Measurements from ENCODE around the gene TFF2.

TFF2 gene, protein sequence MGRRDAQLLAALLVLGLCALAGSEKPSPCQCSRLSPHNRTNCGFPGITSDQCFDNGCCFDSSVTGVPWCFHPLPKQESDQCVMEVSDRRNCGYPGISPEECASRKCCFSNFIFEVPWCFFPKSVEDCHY

DNA sequence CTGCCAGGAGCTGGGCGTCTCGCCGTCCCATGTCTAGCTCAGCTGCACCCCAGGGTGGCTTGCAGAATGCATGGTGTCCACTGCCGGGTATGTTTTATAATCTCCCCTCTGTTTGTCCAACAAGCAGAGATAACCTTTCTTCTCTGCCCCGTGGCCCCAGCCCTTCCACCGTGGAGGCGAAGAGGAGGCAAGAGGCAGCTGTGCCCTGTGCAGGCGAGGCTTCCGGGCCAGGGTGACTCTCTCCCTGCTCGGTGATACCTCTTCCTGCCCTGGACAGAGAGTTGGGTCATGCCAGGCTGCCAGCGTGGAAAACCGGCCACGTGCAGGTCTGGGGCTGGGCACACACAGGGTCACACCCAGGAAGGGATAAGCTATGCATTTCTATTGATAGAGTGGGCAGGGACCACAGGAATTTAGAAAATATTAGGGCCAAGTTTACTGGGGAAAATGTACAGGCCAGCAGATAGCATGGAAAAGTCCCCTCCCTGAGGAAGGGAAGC is at the start of gene TFF2:
TFF2 (minus strand) TSS at position 68 of the 500 bp plus-strand sequence; CDS start at position 31, 37 bp downstream.
- no peak for DNase-seq (ENCODE audit: low read depth)

DNA sequence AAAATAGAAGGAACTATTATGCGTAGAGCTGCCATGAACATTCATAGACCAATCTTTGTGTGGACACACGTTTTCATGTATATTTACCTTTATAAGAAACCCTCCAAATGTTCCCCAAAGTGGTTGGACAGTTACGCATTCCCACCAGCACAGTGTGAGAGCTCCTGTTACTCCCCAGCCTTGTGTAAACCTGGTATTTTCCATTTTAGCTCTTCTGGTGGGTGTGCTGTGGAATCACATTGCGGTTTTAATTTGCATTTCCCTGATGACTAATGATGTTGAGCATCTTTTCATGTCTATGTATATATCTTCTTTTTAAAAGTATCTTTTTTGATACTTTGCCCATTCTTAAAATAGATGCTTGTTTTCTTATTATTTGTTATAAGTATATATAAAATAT is 49.7 kb upstream of the TFF2 start:
- no peak for DNase-seq (ENCODE audit: low read depth)

GRCh38 chr21:42398436-42399028 is 47.7 kb upstream of the TFF2 start:
- DNase-seq (ENCODE audit: low read depth), result no peak

- no peak for DNase-seq (ENCODE audit: low read depth)
Observed at GRCh38 chr21:42397746-42398394, 47.1 kb upstream of the TFF2 start.

DNA sequence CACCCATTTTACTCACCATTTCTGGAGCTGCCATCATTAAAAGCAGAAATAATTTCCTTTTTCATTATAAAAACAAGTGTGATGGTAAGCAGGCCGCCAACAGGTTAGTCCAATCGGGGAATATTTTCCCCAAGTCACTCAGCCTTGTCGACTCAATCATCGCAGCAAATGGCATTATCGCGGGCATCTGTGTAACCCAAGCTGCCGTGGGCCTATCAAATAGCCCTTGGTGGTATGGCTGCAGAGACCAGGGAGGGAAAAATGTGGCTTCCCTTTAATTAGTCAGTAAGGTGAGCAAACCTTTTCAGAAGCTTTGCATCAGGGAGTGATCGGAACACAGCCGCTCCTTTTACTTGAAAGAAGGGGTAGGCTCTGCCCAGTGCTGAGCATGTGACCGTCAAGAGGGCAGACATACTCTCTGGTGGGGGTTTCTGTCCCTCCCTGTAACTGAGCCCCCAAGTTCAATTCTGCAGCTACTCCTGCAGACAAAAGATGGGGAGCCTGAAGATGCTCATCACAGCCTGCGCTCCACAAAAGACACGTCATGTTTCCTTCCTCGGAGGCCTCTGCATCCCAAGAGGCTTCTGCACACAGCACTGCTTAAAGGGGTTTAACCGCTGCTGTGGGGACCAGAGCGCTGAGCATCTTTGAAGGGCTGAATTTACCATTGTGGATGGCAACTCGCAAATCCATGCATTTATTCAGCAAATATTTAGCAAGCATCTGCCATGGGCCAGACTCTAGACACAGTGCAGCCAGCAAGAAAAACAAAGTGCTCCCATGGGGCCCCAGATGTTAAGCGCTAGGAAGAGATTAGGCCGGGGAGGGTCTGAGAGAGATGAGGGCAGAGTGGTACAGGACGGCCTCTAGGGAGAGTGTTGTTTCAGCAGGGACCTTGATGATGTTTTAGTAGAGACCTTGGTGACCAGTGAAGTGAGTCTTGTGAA is 46.3 kb upstream of the TFF2 start:
- no peak for DNase-seq (ENCODE audit: low read depth)

GRCh38 chr21:42395905-42396651 is 45.3 kb upstream of the TFF2 start, which contains the start of gene TMPRSS3:
Gene TMPRSS3, minus strand, starts transcription at chr21:42396052. Its CDS starts 635 bp downstream, at chr21:42395417.
- DNase-seq (ENCODE audit: low read depth), result no peak

- DNase-seq (ENCODE audit: low read depth), result no peak
Observed at GRCh38 chr21:42395302-42395701, 44.5 kb upstream of the TFF2 start.

DNA sequence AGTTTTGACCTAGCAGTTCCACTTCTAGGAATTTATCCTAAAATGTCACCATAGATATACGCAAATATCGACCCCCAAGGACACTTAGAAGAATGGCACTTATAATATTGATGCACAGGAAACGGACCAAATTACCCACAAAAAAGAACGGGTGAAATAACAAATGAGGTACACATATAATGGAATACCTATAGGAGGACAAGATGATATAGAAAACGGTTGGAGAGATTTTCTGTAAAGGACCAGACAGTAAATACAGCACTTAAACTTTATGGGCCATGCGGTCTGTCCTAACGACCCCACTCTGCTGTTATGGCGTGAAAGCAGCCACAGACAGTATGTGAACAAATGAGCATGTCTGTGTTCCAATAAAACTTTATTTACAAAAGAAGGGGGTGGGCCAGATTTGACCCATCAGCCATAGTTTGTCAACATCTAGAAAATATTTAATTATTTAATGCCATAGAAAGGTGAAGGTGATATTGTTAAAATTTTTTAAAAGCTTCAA is 42.7 kb upstream of the TFF2 start:
- DNase-seq (ENCODE audit: low read depth), result no peak

- DNase-seq (ENCODE audit: low read depth), result no peak
Observed at GRCh38 chr21:42392731-42393442, 42.1 kb upstream of the TFF2 start.

GRCh38 chr21:42391297-42391696 is 40.5 kb upstream of the TFF2 start:
- no peak for DNase-seq (ENCODE audit: low read depth)

DNA sequence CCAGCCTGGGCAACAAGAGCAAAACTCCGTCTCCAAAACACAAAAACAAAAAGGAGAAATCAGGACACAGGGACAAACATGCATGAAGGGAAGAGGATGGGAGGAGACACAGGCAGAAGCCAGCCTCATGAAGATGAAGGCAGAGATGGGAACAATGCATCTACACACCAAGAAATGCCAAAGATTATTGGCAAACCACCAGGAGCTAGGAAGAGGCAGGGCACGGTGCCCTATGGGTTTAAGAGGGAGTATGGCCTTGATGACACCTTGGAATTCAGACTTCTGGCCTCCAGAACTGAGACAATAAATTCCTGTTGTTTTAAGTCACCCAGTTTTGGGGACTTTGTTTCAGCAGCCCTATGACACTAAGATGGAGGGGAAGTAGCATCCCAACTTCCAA is 39.9 kb upstream of the TFF2 start:
- no peak for DNase-seq (ENCODE audit: low read depth)

GRCh38 chr21:42390193-42390592 is 39.4 kb upstream of the TFF2 start:
- DNase-seq (ENCODE audit: low read depth), result no peak

DNA sequence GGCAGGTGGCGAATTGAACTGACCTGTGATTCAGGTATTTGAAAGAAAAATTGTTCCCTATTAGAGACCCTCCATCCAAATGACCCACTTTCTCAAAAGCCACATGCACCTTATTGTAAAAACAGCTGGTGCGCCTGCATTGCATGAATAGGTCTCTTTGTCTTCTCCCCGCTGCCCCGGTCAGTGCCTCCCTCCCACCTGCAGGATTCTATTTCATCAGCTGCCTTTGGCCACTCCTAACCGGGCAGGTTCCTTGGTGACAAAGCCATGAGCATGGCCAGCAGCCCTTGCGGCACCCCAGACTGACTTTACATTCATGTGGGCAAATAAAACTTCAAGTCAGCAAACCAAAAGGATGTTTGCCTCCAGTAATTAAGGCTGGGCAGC is 38.6 kb upstream of the TFF2 start:
- no peak for DNase-seq (ENCODE audit: low read depth)

DNA sequence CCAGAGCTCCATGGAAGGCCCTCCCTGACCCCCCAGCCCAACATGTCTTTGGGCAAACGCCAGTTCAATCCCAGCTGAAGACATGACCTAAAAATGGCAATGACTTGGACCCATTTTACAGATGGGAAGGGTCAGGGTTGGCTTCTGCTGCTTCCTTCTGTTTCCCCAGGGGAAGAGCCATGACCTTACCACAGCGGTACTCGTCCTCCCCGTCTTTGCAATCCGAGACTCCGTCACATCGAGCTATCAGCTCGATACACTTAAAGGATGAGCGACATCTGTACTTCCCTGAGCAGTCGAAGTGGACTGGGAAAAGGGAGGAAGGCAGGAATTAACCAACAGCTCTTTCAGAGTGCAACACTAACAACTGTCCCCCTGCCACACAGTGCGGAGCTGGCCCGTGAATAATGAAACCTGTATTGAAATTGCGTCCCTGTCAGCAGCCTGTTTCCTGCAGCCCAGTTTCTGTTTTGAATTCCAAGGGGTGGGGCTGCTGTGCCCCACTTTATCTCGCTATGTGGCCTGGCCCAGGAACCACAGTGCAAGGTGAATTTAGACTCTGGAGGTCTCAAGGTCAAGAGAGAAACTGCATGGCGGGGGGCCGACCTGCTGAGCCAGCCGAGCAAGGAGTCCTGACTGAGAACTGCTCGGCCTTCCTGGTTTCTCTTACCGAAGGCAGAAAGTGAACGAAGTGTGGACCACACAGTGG is 38.1 kb upstream of the TFF2 start:
- DNase-seq (ENCODE audit: low read depth), result no peak

GRCh38 chr21:42387843-42388340 is 37.1 kb upstream of the TFF2 start:
- no peak for DNase-seq (ENCODE audit: low read depth)

- no peak for DNase-seq (ENCODE audit: low read depth)
Observed at GRCh38 chr21:42387164-42387563, 36.4 kb upstream of the TFF2 start.

DNA sequence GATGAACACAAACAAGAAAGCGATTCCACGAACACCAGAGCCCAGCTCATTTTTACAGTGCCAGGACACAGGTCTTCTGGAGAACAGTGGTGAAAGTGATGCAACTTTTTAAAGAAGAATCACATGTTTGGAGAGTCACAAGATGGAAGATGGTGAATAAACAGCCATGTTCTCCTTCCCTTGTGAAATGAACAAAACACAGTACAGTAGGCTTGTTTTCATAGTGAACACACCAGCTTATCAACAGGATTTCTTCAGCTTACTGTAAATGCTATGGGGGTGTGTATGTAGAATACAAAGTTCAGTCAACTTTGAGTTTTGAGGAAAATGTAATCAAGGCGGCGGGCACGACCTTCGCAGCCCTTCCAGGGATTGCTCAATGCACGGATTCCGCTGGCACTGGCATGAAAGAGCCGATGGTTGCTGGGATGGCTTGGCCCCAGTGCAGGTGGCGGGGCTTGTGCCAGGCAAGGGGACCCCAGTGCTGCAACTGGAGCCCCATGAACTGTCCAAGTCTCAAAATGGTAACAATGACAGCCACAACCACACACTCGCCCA is 35.3 kb upstream of the TFF2 start:
- no peak for DNase-seq (ENCODE audit: low read depth)

GRCh38 chr21:42385619-42386018 is 34.8 kb upstream of the TFF2 start:
- no peak for DNase-seq (ENCODE audit: low read depth)

DNA sequence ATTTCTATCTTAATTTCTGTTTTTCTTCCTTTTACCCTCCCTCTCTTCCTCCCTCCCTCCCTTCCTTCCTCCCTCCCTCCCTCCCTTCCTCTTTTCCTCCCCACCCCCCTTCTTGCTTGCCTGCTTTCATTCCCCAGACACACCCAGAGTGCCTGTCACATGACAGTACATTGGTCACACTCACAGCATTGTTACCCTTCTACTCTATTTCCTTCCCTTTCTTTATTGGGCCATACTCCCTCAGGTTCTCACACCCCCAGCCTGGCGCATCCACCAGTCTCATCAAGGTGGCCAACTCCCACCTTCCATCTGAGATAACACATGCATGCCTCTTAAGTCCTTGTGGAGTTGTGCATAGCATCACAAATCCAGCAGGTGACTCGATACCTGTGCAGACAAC is 34.2 kb upstream of the TFF2 start:
- DNase-seq (ENCODE audit: low read depth), result no peak

All from activated T-cell treated with anti-CD3 and anti-CD28 coated beads for 24 hours (primary cell).